A172 (cell line): ENCODE data around the gene MDM2. TPM values are rescaled to one million over a fixed set of nuclear protein-coding genes. Genes with fewer than 3 reads are reported as not detected.

ENCODE experiments used
- DNase-seq: peaks from one replicate; pipeline ENCODE4 v3.0.0-alpha.2; 2015; ENCODE audit warnings: low spot score
- total RNA-seq: library from RNA; depleted of rRNA; stranded (reverse); fragments of >200 nt; shearing (Covaris generic); gene quantifications from 2 replicates; pipeline ENCODE4 v1.2.3, GENCODE V29; 2014

Gene MDM2
- total RNA-seq, 1 experiment from 2014 or later: 97.5 TPM

GRCh38 chr12:68850390-68850789 is 42.4 kb downstream of the MDM2 start:
- DNase-seq: no peak

GRCh38 chr12:68851592-68852306 is 43.8 kb downstream of the MDM2 start:
- DNase-seq: no peak

- DNase-seq: no peak
Observed at GRCh38 chr12:68853396-68854077, 45.6 kb downstream of the MDM2 start.

DNA sequence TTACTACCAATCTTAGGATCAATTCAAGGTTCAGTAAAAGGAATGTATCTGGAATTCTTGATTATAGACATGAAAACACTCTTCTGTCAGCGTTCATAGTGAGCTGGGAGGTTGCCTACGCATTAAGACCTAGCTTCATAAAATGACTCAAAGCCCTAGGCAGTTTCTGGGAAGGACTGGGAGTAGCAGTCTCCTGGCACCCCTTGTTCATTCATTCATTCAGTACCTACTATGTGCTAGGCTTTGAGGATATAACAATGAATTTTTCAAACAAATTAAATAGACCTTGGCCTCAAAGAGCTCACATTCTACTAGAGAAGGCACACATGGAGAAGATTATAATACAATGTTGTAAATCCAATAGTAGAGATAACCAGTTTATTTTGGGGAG is 46.1 kb downstream of the MDM2 start:
- DNase-seq: no peak

DNA sequence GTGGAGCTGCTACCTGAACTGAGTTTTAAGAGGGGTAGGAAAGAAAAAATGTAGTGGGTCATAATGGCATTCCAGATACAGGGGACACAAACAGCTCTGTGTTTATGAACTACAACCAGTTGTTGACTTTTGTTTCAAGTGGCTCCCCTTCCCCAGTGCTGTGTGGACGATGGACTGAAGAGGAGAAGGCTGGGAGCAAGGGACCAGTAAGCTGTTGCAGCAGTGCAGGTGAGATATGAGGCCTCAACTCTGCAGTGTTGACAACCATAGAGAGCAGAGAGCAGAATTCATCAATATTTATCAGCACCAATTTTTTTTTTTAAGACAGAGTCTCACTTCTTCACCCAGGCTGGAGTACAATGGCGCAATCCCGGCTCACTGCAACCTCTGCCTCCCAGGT is 46.6 kb downstream of the MDM2 start:
- DNase-seq: no peak

- DNase-seq: no peak
Observed at GRCh38 chr12:68855111-68855510, 47.1 kb downstream of the MDM2 start.

- DNase-seq: no peak
Observed at GRCh38 chr12:68855771-68856170, 47.8 kb downstream of the MDM2 start.

DNA sequence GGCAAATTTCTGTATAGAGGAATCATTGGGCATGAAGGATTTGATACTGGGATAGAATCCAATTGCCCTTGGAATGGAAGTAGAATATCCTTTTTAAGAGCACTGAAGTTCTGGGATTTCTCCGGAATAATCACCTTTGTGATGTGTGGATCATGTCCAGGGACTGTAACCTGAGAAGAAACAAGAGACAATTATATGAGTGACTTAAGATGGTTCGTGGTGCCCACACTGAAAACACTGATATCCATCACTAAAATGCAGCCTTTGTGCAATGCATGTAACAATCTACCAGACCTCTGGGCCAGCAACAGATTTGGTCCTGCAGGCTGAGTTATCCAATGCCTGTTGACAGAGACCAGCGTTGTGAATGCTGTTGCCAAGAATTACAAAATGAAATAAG is 48.5 kb downstream of the MDM2 start:
- no peak for DNase-seq

DNA sequence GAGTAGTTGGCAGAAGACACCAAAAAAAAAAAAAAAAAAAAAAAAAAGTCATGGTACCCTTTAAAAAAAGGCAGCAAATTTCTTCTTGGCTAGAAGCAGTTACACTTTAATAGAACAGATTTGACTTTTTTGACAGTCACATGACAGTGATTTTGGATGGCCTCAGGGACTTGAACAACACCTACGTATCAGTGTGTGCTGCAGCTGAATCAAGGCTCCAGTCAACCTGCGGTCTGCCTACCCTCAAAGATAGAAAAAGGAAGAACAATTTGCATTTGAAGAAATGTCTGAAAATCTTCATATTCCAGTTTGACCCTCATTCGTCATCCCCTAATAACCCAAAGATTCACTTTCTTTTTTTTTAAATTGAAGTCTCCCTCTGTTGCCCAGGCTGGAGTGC is 53.9 kb downstream of the MDM2 start:
- no peak for DNase-seq

GRCh38 chr12:68863109-68863770 is 55.3 kb downstream of the MDM2 start:
- no peak for DNase-seq

GRCh38 chr12:68863886-68864454 is 56.0 kb downstream of the MDM2 start:
- DNase-seq: peak; percentile 20

GRCh38 chr12:68864604-68865003 is 56.6 kb downstream of the MDM2 start:
- no peak for DNase-seq

DNA sequence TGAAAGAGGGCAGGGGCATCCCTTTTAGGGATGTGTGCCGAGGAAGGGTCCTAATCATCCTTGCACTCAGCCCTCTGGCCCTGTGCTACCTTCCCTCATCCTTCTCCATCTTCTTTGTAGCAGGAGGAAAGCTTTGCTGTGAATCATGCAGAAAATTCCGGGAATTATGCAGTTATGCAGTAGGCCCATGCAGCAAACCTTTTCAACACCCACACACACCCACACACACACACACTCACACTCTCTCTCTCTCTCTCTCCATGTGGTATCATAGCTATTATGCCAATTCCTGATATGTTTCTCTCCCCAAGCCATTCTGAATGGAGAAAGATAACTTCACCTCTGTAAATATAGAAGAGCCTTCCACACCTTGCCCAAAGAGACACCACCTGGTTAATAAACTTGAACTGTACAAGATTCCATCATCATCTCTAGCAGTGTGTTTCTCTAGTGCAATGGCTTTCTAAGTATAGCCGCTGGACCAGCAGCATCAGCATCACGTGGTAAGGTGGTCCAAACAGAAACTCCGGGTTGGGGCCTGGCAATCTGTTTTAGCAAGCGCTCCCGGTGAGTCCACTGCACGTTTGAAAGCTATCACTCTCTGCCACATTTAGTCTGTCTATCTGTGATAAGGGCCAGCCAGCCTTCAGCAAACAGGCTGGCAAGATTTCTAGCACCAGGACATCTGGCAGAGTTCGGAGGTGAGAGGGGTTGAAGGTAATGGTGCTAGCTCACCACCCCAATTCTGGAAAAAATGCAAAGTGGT is 57.6 kb downstream of the MDM2 start:
- DNase-seq: no peak

- no peak for DNase-seq
Observed at GRCh38 chr12:68866950-68867349, 59.0 kb downstream of the MDM2 start.

DNA sequence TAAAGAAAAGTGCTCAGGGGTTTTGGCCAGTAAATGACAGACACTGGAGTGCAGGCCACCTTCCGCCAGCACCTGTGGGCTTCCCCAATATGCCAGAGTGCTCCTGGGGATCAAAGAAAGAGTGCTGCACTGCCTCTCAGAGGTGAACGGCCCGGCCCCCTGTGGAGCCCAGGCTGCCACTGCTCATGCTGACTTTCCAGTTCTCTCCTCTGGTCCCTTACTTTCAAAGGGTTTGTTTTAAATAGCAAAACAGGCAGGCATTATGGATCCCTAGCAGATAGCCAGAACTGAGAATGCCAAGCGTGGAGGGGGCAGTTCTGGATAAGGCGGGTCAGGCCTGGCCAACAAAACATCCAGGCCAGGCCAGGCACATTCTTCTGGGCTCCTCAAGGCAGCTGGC is 59.6 kb downstream of the MDM2 start:
- no peak for DNase-seq

- no peak for DNase-seq
Observed at GRCh38 chr12:68868043-68868790, 60.2 kb downstream of the MDM2 start.

DNA sequence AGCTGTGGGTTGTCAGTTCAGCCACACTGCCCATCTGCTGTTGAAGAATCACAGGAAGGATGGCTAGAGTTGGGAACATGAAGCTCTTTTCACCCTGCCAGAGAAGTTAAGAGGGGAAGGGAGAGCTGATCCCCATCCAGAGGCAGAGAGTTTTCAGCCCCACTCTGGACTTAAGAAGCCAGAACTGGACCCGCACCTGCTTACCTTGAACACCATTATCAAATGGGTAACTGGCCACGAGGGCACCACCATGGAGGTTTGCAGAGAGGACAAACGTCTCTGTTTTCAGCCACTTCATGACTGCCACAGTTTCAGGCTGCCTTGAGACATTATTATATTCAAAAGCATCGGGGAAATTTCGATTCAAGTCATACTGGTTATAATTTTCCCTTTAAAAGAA is 62.0 kb downstream of the MDM2 start:
- no peak for DNase-seq

DNA sequence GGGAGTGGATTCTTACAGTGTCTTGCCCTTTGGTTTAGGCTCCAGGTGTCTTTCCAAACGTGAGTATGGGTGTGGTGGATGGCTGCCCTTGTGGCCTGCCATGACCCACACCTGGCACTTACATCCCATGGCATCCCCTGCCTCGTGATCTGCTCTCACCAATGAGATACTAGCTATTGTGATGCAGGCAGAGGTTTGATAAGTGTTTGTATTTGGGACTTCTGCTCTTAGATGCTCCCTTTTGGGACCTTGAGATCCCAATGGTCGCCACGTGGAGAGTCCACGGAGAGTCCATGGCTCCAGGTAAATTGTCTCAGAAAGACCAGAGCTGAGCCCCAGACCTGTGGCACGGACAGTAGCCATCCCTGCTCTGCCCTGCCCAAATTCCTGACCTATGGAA is 62.5 kb downstream of the MDM2 start:
- DNase-seq: no peak

DNA sequence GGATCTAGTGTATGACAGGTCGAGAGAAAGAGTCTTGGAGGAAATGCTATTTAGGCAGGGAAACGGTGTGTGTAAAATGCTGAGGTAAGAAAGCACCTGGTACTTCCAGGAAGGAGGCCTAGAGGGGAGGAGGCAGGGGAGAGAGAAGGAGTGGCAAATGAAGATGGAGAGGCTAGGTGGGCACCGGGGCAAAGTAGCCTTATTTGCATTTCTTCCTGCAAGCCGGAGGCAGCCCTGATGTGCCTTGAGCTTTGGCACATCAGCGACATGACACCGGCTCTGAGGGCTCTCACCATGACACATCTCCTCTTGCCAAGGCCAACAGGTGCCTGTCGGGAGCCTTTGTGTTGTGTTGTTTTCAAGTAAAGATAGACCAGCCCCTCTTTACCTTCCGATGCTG is 63.4 kb downstream of the MDM2 start:
- DNase-seq: no peak

DNA sequence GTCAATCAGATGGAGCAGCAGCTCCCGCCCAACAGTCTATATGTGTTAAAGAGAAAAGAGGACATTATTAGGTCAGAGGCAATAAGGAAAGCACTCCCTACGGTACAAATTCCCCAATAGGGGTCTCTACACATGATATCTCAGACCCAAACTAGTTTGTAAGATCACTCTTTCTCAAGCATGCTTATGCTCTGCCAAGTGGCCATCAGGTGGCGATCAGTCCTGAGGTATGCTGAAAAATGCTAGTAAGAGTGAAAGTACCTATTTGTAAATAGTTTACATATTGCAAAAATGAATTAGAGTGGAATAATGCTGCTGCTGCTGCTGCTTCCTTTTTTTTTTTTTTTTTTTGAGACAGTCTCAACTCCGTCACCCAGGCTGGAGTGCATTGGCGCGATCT is 63.9 kb downstream of the MDM2 start:
- peak; percentile 20 for DNase-seq

DNA sequence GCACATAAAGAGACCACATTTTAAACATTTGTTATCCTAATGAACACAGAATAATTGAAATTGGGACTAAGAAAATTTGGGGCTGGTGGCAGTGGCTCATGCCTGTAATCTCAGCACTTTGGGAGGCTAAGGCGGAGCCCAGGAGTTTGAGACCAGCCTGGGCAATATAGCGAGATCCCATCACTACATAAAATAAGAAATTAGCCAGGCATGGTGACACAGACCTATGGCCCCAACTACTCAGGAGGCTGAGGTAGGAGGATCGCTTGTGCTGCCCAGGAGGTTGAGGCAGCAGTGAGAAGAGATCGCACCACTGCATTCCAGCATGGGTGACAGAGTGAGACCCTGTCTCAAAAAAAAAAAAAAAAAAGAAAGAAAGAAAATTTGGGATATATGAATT is 65.3 kb downstream of the MDM2 start:
- no peak for DNase-seq
